Endothelial cell (in vitro differentiated cells): ENCODE measurements around the gene ACKR3. TPM values are rescaled to one million over a fixed set of nuclear protein-coding genes. Genes with fewer than 3 reads are reported as not detected.

Experiments
- DNase-seq: peaks from one replicate; pipeline ENCODE4 v3.0.0; 2021; ENCODE audit warnings: low spot score
- H3K27ac Mint-ChIP-seq: one replicate; pipeline ENCODE4 v1.8.0; 2021; ENCODE audit warnings: mixed read lengths, inconsistent platforms; ENCODE audit not compliant: unreplicated experiment
- H3K27me3 Mint-ChIP-seq: one replicate; pipeline ENCODE4 v1.8.0; 2021; ENCODE audit warnings: mild to moderate bottlenecking, moderate library complexity, mixed read lengths, inconsistent platforms; ENCODE audit not compliant: unreplicated experiment
- H3K36me3 Mint-ChIP-seq: one replicate; pipeline ENCODE4 v1.8.0; 2021; ENCODE audit warnings: mild to moderate bottlenecking, low read depth, mixed read lengths, inconsistent platforms; ENCODE audit not compliant: unreplicated experiment
- H3K4me1 Mint-ChIP-seq: one replicate; pipeline ENCODE4 v1.8.0; 2021; ENCODE audit warnings: mild to moderate bottlenecking, mixed read lengths, inconsistent platforms; ENCODE audit not compliant: unreplicated experiment
- H3K4me3 Mint-ChIP-seq: one replicate; pipeline ENCODE4 v1.8.0; 2021; ENCODE audit warnings: mild to moderate bottlenecking, mixed read lengths, inconsistent platforms; ENCODE audit not compliant: unreplicated experiment
- H3K9me3 Mint-ChIP-seq: one replicate; pipeline ENCODE4 v1.8.0; 2021; ENCODE audit warnings: mixed read lengths, inconsistent platforms; ENCODE audit not compliant: unreplicated experiment
- total RNA-seq: library from RNA; stranded (reverse); fragmentation: NEBNext Ultra II Directional; extraction: Animal tissue kit (Norgen Biotek cat#: 25700); gene quantifications from one replicate; pipeline ENCODE4 v1.2.1, GENCODE V29; 2021; ENCODE audit not compliant: unreplicated experiment
- TF ChIP-seq, protein P1 (sequence below): fragments of 200-600 bp; sonication (generic); IDR thresholded peaks from one replicate; pipeline ENCODE4 v1.5.0; 2021; ENCODE audit warnings: antibody characterized with exemption; ENCODE audit not compliant: unreplicated experiment

ACKR3 gene
- total RNA-seq, 1 donor from 2014 or later = 24.8 TPM

DNA sequence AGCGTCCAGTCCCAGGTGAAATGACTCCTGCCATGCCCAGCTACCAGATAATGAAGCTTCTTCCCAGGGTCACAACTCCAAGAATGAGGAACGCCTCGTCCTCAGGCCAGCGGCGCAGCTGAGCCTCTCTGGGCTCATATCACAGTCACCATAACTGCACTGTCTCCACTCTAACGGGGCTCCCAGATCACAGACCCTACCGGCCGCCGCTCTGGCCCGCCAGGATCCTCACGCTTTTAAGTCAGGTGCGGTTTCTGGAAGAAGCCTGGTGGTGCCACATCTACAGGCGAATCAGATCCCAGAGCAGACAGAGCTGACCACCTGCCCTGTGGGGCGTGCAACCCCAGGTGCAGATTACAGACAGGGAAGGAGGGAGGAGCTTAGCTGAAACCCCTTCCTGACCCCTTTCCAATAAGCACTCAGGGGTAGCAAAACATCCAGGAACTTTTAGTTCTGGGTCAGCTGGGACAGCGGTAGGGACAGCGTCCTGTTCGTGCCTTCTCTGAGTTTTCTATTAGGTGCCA is 3.7 kb upstream of the ACKR3 start:
- H3K27me3 Mint-ChIP-seq = peaks cover 4% of the 10 kb centered on the region
- H3K27ac Mint-ChIP-seq = no peak overlapping the region
- TF ChIP-seq, protein P1, sequence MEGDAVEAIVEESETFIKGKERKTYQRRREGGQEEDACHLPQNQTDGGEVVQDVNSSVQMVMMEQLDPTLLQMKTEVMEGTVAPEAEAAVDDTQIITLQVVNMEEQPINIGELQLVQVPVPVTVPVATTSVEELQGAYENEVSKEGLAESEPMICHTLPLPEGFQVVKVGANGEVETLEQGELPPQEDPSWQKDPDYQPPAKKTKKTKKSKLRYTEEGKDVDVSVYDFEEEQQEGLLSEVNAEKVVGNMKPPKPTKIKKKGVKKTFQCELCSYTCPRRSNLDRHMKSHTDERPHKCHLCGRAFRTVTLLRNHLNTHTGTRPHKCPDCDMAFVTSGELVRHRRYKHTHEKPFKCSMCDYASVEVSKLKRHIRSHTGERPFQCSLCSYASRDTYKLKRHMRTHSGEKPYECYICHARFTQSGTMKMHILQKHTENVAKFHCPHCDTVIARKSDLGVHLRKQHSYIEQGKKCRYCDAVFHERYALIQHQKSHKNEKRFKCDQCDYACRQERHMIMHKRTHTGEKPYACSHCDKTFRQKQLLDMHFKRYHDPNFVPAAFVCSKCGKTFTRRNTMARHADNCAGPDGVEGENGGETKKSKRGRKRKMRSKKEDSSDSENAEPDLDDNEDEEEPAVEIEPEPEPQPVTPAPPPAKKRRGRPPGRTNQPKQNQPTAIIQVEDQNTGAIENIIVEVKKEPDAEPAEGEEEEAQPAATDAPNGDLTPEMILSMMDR = no peak
- H3K4me1 Mint-ChIP-seq = peaks cover 20% of the 10 kb centered on the region
- no peak for DNase-seq
- H3K36me3 Mint-ChIP-seq = no peaks in the 10 kb centered on the region
- H3K4me3 Mint-ChIP-seq = no peak overlapping the region
- no peaks in the 10 kb centered on the region for H3K9me3 Mint-ChIP-seq

DNA sequence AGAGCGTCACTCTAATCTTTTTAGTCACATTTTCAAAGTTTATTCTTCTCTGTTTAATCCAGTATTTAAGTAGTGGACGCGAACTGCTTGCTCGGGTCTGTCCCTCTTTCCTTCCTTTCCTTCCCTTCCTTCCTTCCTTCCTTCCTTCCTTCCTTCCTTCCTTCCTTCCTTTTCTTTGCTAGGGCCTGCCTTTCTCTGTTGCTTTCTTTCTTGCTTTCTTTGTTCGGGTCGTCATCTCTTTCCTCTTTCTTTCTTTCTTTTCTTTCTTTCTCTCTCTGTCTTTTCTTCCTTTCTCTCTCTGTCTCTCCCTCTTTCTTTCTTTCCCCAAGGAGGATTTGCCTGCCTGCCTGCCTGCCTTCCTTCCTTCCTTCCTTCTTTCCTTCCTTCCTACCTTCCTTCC is 3.0 kb upstream of the ACKR3 start:
- Mint-ChIP-seq H3K4me3 (no peak overlapping the region), H3K9me3 (no peaks in the 10 kb centered on the region), H3K36me3 (no peaks in the 10 kb centered on the region), H3K4me1 (peaks cover 26% of the 10 kb centered on the region), H3K27me3 (peaks cover 4% of the 10 kb centered on the region), H3K27ac (no peak overlapping the region)
- TF ChIP-seq, protein P1 = no peak
- DNase-seq = no peak

DNA sequence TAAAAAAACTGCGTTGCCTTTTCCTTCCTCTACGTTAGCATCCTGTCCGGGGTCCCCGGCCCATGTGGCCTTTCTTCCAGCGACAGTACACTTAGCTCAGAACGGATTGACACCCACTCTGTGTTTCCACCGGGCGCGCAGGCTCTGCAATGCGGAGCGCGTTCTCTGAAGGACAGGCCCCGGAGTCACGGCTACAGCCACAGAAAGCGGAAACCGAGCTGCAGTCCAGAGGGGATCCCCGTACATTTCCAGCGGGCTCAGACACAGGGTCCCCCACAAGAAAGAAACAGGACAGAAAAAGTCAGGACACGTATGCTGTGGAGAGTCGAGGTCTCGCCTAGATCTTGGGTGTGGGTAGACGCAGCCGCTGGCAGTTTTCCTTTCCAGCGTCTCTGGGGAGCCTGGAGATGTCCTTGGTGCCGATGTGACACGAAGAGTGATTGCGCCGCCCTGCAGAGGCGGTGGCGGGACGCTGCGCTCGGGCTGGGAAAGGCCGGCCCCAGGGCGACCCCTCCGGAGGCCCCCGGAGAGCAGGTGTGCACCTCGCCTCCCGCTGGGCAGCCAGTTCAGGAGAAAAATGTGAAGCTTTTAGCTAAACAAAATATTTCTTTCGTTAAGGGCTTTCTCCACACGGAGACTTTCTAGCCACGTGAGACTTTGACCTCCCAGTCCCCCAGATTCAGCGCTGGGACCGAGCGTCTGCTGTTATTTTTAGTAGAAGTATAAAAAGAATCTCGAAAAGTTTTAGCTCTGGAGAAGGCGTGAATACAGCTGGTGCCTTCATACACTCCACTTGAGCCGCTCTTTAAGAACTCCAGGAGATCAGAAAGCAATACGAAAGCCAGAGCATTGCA is 1.3 kb upstream of the ACKR3 start:
- H3K4me3 Mint-ChIP-seq = peak overlapping the region; percentile 62
- H3K27me3 Mint-ChIP-seq = peaks cover 4% of the 10 kb centered on the region
- H3K9me3 Mint-ChIP-seq = no peaks in the 10 kb centered on the region
- H3K4me1 Mint-ChIP-seq = peaks cover 36% of the 10 kb centered on the region
- peak; percentile 44 for DNase-seq
- peaks cover 3% of the 10 kb centered on the region for H3K36me3 Mint-ChIP-seq
- H3K27ac Mint-ChIP-seq = no peak overlapping the region
- TF ChIP-seq, protein P1 = no peak

DNA sequence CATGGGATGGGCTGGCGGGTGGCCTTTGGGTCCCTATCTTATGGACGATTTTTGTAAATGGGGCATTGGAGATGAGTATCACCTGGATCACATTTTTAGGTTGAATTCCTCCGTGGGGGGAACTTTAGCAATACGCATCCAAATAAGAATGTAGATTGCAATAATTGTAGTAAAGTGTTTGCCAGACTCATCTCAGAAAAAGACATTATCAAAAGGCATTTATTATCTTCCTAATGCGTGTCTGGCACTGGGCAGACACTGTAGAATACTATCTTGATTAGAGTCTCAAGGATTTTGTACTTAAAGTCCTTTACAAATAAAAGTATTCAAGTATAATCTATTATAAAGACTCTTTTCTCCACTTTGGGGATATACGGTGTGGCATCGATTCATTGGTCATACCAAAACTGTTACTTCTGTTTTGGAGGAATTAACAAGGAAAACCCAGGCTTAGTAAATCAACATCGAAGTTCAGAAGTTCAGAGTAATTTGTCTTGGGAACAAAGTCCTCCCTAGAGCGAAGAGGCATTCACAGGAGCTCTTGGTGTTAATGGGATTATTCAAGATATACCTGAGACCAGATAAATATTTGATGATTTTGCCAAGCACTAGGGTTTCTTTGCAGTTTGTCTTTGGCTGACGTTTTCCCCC is 578 bp upstream of the ACKR3 start:
- peak overlapping the region; percentile 42 for H3K27ac Mint-ChIP-seq
- H3K4me3 Mint-ChIP-seq = peak overlapping the region; percentile 85
- H3K27me3 Mint-ChIP-seq = peaks cover 4% of the 10 kb centered on the region
- H3K9me3 Mint-ChIP-seq = no peaks in the 10 kb centered on the region
- peaks cover 3% of the 10 kb centered on the region for H3K36me3 Mint-ChIP-seq
- H3K4me1 Mint-ChIP-seq = peaks cover 39% of the 10 kb centered on the region
- TF ChIP-seq, protein P1 = no peak
- no peak for DNase-seq
